Liver (tissue), 9 donors: Measurements from ENCODE around the gene ACKR2. TPM values are rescaled to one million over a fixed set of nuclear protein-coding genes. Genes with fewer than 3 reads are reported as not detected.

Experiments
- DNase-seq: peaks from one replicate; pipeline ENCODE4 v3.0.0-alpha.2; 2017; ENCODE audit warnings: low spot score
- H3K27ac ChIP-seq, 2 donors: one replicate each; pipeline ENCODE4 v1.7.0; 2013; ENCODE audit warnings: inconsistent platforms in 2 of 2, low read length in 2 of 2, control low read depth in 1 of 2, low read depth in 1 of 2, mild to moderate bottlenecking in 1 of 2
- H3K27me3 ChIP-seq, 4 donors: one replicate each; pipeline versions ENCODE4 v1.6.1 to v1.7.0; 2013; ENCODE audit warnings: low read length in 3 of 4, inconsistent platforms in 1 of 4, mild to moderate bottlenecking in 1 of 4, moderate library complexity in 1 of 4; ENCODE audit not compliant: control insufficient read depth in 4 of 4, insufficient read depth in 4 of 4
- H3K36me3 ChIP-seq, 4 donors: one replicate each; pipeline versions ENCODE4 v1.6.1 to v1.7.0; 2013; ENCODE audit warnings: low read length in 3 of 4, mild to moderate bottlenecking in 3 of 4, low read depth in 1 of 4, moderate library complexity in 1 of 4; ENCODE audit not compliant: control insufficient read depth in 4 of 4, insufficient read depth in 3 of 4
- H3K4me1 ChIP-seq, 4 donors: one replicate each; pipeline versions ENCODE4 v1.6.1 to v1.7.0; 2013; ENCODE audit warnings: low read length in 3 of 4, mild to moderate bottlenecking in 3 of 4, moderate library complexity in 1 of 4; ENCODE audit not compliant: control insufficient read depth in 4 of 4, insufficient read depth in 4 of 4
- H3K4me3 ChIP-seq, 3 donors: one replicate each; pipeline versions ENCODE4 v1.6.1 to v1.7.0; 2013; ENCODE audit warnings: low read length in 3 of 3, control low read depth in 1 of 3, low read depth in 1 of 3, mild to moderate bottlenecking in 1 of 3
- H3K9ac ChIP-seq, 2 donors: one replicate each; pipeline ENCODE4 v1.7.0; 2013; ENCODE audit warnings: low read length in 2 of 2, mild to moderate bottlenecking in 2 of 2, moderate library complexity in 2 of 2, control low read depth in 1 of 2, low read depth in 1 of 2
- H3K9me3 ChIP-seq, 4 donors: one replicate each; pipeline versions ENCODE4 v1.6.1 to v1.7.0; 2013; ENCODE audit warnings: low read length in 3 of 4; ENCODE audit not compliant: control insufficient read depth in 4 of 4
- FOXA1 ChIP-seq: IDR thresholded peaks from 2 replicates; pipeline ENCODE4 v1.6.1; 2016; ENCODE audit warnings: antibody characterized with exemption
- GABPA ChIP-seq, 2 donors: IDR thresholded peaks in 1 of 2; conservative IDR thresholded peaks in 1 of 2; 2 replicates each; pipeline ENCODE4 v1.6.1; 2016; ENCODE audit warnings: antibody characterized with exemption in 2 of 2, mild to moderate bottlenecking in 1 of 2, moderate library complexity in 1 of 2
- HNF4A ChIP-seq, 2 donors: conservative IDR thresholded peaks; 2 replicates each; pipeline ENCODE4 v1.6.1; 2016; ENCODE audit warnings: antibody characterized with exemption in 2 of 2, mild to moderate bottlenecking in 2 of 2
- HNF4G ChIP-seq: IDR thresholded peaks from 2 replicates; pipeline ENCODE4 v1.6.1; 2016; ENCODE audit warnings: antibody characterized with exemption
- NR2F2 ChIP-seq: IDR thresholded peaks from 2 replicates; pipeline ENCODE4 v1.6.1; 2016; ENCODE audit warnings: antibody characterized with exemption
- RAD21 ChIP-seq, 2 donors: IDR thresholded peaks; 2 replicates each; pipeline ENCODE4 v1.6.1; 2016; ENCODE audit warnings: antibody characterized with exemption in 2 of 2, mild to moderate bottlenecking in 2 of 2
- TAF1 ChIP-seq: conservative IDR thresholded peaks from 2 replicates; pipeline ENCODE4 v1.6.1; 2016; ENCODE audit warnings: antibody characterized with exemption, mild to moderate bottlenecking
- YY1 ChIP-seq: IDR thresholded peaks from 2 replicates; pipeline ENCODE4 v1.6.1; 2016; ENCODE audit warnings: antibody characterized with exemption, mild to moderate bottlenecking
- WGBS: extraction: QIAGEN DNeasy Blood & Tissue Kit; methylation state at CpG from one replicate; pipeline ENCODE4 v1.1.7; 2013; 5-methylcytosine and 5-hydroxymethylcytosine counted together
- polyA plus RNA-seq, 2 donors: library from polyadenylated mRNA; stranded (reverse) in 1 of 2; unstranded in 1 of 2; fragments of 200-250 nt in 1 of 2; fragments of >200 nt in 1 of 2; fragmentation: Nextera tagmentation in 1 of 2; extraction: Ambion mirVana in 1 of 2; gene quantifications; one replicate each; pipeline versions ENCODE4 v1.2.1 to v1.2.3, GENCODE V29; 2013 to 2015
- total RNA-seq, 2 donors: library from RNA; depleted of rRNA; stranded (reverse); fragments of >200 nt; gene quantifications; one replicate each; pipeline ENCODE4 v1.2.3, GENCODE V29; 2014
- TF ChIP-seq, protein P1 (sequence below): IDR thresholded peaks from 2 replicates; pipeline ENCODE4 v1.6.1; 2016; ENCODE audit warnings: antibody characterized with exemption
- TF ChIP-seq, protein P2 (sequence below): fragments of 150-350 bp; IDR thresholded peaks from 2 replicates; pipeline ENCODE4 v1.5.1; 2017; ENCODE audit warnings: improper control_type of control experiment, low read depth, low read length; ENCODE audit not compliant: missing input control
- donor health status: healthy.
- donor health status: healthy.
- donor health status: healthy.
- donor health status: healthy.
- donor health status: healthy.

Gene ACKR2
- total and polyA plus RNA-seq, 4 donors, result 7.3 to 19.3 (median 10.8) TPM

DNA sequence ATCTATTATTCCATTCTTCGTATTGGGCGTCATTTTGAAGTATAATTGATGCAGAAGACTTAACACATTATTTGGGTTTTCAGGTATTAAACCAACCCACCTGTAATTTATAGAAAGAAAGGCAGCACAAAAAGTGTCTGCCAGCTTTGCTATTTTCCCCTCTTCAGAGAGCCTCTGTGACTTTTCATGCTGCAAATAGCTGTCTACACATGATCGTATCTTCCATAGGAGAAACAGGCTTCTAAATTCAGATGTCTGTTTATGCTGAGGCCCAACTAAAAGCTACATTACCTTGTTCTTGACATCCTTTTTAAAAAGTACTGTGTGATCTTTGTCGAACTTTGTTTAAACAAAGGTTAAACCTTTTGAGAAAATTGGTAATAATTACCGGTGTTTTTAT lies 5.0 kb downstream of the ACKR2 start:
- 92% methylated on average over 5 of the region's 5 CpGs for WGBS
- no peaks in the 10 kb centered on the region for H3K9me3 ChIP-seq
- H3K4me1 ChIP-seq, result no peaks in the 10 kb centered on the region
- H3K27ac ChIP-seq, result no peak overlapping the region
- H3K36me3 ChIP-seq, result no peaks in the 10 kb centered on the region
- no peaks in the 10 kb centered on the region for H3K27me3 ChIP-seq
- no peak for TF ChIP-seq HNF4A (conservative IDR thresholded peaks at IDR 0.05)
- no peak for TF ChIP-seq YY1
- no peak for TF ChIP-seq TAF1
- TF ChIP-seq HNF4G, result no peak
- TF ChIP-seq, protein P1, sequence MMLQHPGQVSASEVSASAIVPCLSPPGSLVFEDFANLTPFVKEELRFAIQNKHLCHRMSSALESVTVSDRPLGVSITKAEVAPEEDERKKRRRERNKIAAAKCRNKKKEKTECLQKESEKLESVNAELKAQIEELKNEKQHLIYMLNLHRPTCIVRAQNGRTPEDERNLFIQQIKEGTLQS, result no peak
- H3K9ac ChIP-seq, result no peak overlapping the region
- H3K4me3 ChIP-seq, result no peak overlapping the region
- DNase-seq, result no peak

DNA sequence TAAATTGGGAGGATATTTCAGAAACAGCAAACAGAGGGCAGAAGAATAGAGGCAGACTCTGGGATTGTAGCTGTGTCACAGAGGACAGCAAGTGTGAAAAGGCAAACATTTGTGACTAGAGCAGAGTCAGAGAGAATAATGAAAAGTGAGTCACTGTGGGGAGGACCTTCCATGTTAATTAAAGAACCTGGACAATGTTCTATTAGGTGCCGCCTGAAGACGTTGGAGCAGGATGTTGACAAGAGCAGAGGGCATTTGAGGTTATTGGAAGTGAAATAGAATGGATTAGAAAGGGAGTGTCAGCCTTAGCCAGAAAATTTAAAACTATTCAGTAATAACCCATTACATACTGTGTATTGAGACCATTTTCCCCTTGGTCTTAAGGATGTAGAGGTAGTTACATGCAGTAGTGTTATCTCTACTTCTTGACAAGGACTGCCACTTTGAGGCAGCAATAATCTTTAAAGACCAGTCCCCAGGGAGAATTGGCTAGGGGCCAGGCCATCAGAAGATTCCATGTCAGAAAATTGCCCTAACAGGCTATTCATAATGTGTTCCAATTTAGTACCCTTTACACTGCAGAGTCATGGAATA lies 5.8 kb downstream of the ACKR2 start:
- DNase-seq, result peak; percentile 87
- no peak for TF ChIP-seq GABPA (IDR thresholded peaks at IDR 0.05 in 1 of 2, conservative IDR thresholded peaks at IDR 0.05 in 1 of 2)
- no peak for TF ChIP-seq HNF4A (conservative IDR thresholded peaks at IDR 0.05)
- H3K27me3 ChIP-seq, result no peaks in the 10 kb centered on the region
- H3K4me1 ChIP-seq, result peaks cover 1 to 8% (median 4%) of the 10 kb centered on the region in 4 donors
- WGBS, result 34% methylated on average over 2 of the region's 2 CpGs
- H3K27ac ChIP-seq, result no peak overlapping the region
- H3K36me3 ChIP-seq, result no peaks in the 10 kb centered on the region
- H3K4me3 ChIP-seq, result no peak overlapping the region
- H3K9me3 ChIP-seq, result no peaks in the 10 kb centered on the region
- H3K9ac ChIP-seq, result no peak overlapping the region

DNA sequence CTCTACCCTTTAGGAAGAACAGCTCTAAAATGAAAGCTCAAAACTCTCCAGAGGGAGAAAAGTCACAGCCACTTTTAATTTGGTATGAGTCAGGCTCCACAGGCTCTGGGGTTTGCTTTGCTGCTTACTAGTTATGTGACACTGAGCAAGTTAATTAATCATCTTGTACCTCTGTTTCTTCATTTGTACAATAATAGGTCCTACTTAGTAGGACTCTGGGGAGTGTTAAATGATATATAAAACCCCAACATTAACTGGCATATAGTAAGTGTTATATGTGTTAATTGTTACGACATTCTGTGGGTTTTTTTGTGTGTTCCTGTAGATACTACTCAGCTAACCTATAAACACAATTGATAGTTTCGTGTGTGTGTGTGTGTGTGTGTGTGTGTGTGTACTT lies 6.6 kb downstream of the ACKR2 start:
- WGBS, result 69% methylated on average over 2 of the region's 2 CpGs
- Histone ChIP-seq H3K4me1 (peaks cover 3 to 8% (median 5%) of the 10 kb centered on the region in 4 donors), H3K27me3 (no peaks in the 10 kb centered on the region), H3K4me3 (no peak overlapping the region), H3K9ac (no peak overlapping the region), H3K36me3 (no peaks in the 10 kb centered on the region), H3K9me3 (no peaks in the 10 kb centered on the region), H3K27ac (no peak overlapping the region)
- no peak for DNase-seq
- no peak for TF ChIP-seq RAD21 (IDR thresholded peaks at IDR 0.05)

DNA sequence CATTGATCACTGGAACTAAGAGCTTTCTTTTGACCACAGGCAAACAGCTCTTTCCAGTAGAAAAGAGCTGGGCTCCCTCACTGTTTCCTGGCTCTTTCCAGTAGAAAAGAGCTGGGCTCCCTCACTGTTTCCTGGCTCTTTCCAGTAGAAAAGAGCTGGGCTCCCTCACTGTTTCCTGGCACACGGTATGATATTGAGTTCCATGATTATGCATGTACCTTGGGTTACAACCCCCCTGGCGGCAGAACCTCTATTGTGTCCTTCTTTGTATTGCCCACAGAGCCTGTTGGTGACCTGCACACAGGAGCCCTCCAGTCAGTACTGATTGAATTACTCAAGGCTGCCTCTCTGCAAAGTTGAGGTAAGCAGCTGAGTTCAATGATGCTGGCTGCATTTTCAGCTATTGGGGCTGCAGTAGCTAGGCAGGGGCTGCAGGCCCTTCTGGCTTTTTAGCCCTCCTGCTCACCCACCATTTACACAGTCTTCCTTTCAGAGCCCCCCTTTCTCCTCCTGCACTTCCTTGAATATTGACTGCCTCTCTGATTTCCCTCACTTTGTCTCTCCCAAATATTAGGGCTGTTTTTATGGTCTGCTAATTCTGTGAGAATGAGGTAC lies 10.2 kb downstream of the ACKR2 start:
- no peak overlapping the region for H3K4me3 ChIP-seq
- DNase-seq, result no peak
- no peaks in the 10 kb centered on the region for H3K36me3 ChIP-seq
- TF ChIP-seq HNF4A (conservative IDR thresholded peaks at IDR 0.05) (peak in 1 of 2 donors; percentile 20), FOXA1 (no peak), YY1 (peak; percentile 8), GABPA (IDR thresholded peaks at IDR 0.05 in 1 of 2, conservative IDR thresholded peaks at IDR 0.05 in 1 of 2) (no peak), NR2F2 (no peak)
- TF ChIP-seq, protein P2, sequence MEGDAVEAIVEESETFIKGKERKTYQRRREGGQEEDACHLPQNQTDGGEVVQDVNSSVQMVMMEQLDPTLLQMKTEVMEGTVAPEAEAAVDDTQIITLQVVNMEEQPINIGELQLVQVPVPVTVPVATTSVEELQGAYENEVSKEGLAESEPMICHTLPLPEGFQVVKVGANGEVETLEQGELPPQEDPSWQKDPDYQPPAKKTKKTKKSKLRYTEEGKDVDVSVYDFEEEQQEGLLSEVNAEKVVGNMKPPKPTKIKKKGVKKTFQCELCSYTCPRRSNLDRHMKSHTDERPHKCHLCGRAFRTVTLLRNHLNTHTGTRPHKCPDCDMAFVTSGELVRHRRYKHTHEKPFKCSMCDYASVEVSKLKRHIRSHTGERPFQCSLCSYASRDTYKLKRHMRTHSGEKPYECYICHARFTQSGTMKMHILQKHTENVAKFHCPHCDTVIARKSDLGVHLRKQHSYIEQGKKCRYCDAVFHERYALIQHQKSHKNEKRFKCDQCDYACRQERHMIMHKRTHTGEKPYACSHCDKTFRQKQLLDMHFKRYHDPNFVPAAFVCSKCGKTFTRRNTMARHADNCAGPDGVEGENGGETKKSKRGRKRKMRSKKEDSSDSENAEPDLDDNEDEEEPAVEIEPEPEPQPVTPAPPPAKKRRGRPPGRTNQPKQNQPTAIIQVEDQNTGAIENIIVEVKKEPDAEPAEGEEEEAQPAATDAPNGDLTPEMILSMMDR, result peak; percentile 2
- H3K9ac ChIP-seq, result no peak overlapping the region
- no peaks in the 10 kb centered on the region for H3K9me3 ChIP-seq
- no peak overlapping the region for H3K27ac ChIP-seq
- peaks cover 3 to 8% (median 5%) of the 10 kb centered on the region in 4 donors for H3K4me1 ChIP-seq
- no peaks in the 10 kb centered on the region for H3K27me3 ChIP-seq
- WGBS, result 23% methylated on average over 2 of the region's 2 CpGs
